Right lobe of liver (tissue), 4 donors: ENCODE results near the gene TPBGL.

Experiments
- CTCF ChIP-seq, 4 donors: fragments of 200-600 bp in 3 of 4; fragments of 450-650 bp in 1 of 4; IDR thresholded peaks; one replicate each; pipeline versions ENCODE4 v1.5.1 to v1.8.0; 2016 to 2022; ENCODE audit warnings: antibody characterized with exemption in 4 of 4, mild to moderate bottlenecking in 2 of 4
- POLR2A ChIP-seq: fragments of 450-650 bp; IDR thresholded peaks from one replicate; pipeline ENCODE4 v1.6.1; 2017; ENCODE audit warnings: antibody characterized with exemption, mild to moderate bottlenecking
- donor health status: DM: no; HTN: no; CAD: no.
- donor health status: DM: no; HTN: no; CAD: no.
- donor health status: DM: no; HTN: yes; CAD: no.

GRCh38 chr11:75193711-75194110 lies 46.9 kb upstream of the TPBGL start:
- TF ChIP-seq CTCF (IDR thresholded peaks at IDR 0.05) (no peak), POLR2A (no peak)
